GM21529 (cell line): ENCODE results near the gene NPTXR.
A peak's percentile ranks its signal among the peaks of the same experiment; 100 is the strongest.

Experiments used
- ATAC-seq: cut with Tn5 transposase; IDR thresholded peaks from one replicate; pipeline ENCODE4 v1.9.1; 2021; ENCODE audit not compliant: unreplicated experiment

Gene NPTXR

DNA sequence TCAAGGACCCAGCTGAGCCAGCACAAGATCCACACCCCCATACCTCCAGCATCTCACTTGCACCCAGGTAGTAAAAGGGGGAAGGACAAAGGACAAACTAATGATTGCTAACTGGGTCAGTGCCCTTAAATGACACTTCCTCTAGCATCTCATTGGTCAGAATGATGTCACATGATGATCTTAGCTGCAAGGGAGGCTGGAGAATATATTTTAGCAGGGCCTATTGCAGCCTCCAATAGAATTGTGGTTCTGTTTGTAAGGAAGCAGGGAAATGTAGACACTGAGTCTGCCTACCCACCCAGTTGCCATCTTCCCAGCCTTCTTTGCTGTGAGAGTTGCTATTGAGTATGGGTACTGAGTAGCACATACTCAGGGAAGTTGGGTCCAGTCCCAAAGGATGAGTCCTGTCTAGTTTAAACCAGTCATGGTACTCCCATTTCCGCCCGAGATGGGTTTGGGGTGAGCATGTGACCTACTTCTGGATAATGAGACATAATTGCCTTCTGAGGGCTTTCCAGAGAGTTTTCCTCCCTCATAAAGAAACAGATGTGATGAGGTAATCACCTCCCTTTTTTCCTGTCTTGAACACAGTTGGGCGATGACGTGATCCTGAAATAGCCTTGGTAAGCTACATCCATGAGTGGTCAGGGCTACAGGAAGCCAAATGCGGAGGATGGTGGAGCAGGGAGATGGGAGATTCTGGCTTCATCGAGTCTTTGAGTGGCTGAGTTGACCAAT is 44.4 kb downstream of the NPTXR start:
- no peak for ATAC-seq

- no peak for ATAC-seq
These were observed 45.3 kb downstream of the NPTXR start for GRCh38 chr22:38798496-38798895.

DNA sequence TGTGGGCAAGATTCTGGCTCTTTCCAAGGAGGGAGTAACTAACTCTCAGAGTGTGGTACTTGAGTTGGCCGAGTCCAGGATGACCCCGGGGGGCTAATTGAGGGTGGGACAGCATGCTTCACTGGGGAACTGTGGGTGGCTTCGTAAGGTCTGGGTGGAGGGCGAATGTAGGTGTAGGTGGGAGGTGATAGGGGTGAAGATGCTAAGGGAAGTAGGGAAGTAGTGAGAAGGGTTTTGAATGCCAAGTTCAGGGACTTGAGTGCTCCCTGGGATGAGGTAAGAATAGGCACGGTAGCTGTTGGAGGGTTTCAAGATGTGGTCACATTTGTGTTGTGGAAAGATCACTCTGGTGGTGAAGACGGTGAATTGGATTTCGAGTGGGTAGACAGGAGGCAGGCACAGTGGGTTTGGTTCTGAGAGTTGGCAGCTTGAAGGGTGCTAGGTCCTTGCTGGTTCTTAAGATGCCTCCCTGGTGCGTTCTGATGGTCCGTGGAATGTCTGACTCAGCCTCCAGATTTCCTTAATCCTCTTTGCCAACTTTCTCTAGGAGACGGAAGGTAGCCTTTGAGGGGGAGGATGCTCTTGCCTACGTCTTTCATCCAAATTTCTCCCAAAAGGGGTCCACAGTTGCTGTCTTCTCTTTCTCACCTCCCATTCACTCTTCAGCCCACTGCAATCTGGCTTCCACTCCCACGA is 47.4 kb downstream of the NPTXR start:
- ATAC-seq: no peak

DNA sequence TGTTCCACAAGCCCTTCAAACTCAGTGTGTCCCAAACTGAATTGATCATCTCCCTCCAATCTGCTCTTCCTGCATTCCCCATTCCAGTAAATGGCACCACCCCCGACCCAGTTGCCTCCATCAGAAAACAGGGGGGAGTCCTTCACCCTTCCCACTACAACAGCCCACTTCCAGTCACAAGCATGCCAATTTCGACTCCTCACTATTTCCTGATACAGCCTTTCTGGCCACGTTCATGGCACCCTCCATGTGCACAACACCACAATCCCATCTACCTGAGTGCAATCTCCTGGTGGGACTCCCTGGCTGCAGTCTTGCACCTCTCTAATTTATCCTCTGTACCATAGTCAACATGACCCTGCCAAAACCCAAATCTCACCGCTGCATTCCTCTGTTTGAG is 48.3 kb downstream of the NPTXR start:
- no peak for ATAC-seq

DNA sequence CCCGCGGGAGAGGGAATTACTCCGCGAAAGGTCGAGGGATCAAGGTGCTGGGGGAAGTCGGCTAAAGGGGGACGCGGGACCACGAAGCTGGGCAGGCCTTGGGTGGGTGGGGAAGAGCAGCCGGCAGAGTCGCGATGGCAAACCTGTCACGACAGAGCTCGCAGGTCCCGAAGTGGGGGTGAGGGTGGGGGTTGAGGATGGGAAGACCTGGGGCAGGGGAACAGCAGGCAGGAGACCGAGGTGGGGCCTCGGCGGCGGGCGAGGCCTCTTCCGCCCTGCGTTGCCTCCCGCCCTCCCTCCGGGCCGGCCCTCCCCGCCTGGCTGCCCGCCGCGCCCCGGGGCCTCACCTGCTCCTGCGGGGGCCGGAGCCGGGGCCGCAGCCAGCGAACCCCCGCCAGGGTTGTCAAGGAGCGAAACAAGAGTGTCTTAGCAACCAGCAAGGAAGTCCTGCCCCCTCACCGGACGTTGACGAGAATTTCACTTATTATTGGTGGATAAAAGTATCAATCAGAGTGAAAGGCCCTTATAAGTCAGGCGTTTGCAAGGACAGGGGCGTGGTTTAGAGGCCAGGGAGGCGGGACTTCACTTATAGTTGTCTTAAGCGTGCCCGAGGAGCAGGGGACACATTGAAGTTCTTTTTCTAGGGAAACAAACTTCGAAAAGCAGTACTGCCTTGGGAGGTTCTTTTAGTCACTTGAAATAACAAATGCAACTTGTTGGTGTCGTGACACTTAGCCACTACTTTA is 49.9 kb downstream of the NPTXR start, which contains the start of gene DNAL4:
Gene DNAL4, minus strand, starts transcription at position 423 of the 746 bp plus-strand sequence. CDS start 11,412 bp downstream, outside the sequence.
- peak; percentile 98 for ATAC-seq

DNA sequence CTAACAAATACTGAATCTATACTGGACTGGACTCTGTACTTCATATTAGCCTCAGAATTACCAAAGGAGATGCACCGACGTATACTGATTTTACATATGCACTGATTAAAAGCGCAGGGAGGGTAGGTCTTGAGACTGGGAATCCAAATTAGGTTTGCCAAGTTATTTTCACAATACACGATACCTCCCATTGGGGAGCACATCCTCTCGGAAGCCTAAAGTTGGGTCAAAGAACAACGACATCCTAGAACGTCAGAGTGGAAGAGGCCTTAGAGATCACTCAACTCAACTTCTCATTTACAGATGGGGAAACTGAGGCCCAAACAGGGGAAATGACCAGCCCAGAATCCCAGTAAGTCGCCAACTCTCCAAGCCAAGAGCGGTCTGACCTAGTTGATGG is 50.5 kb downstream of the NPTXR start:
- ATAC-seq: no peak

DNA sequence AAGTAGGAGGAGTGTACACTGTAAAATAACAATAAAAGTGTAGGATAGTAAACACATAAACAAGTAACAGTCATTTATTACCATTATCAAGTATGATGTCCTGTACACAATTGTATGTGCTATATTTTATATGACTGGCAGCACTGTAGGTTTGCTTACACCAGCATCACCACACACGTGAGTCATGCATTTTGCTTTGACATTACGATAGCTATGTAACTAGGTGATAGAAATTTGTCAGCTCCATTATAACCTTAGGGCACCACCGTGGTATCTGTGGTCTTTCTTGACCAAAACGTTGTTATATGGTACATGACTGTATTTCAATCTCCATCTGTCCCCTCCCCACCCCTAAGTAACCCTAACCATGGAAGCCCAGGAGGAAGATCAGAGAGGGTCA is 51.0 kb downstream of the NPTXR start:
- no peak for ATAC-seq

DNA sequence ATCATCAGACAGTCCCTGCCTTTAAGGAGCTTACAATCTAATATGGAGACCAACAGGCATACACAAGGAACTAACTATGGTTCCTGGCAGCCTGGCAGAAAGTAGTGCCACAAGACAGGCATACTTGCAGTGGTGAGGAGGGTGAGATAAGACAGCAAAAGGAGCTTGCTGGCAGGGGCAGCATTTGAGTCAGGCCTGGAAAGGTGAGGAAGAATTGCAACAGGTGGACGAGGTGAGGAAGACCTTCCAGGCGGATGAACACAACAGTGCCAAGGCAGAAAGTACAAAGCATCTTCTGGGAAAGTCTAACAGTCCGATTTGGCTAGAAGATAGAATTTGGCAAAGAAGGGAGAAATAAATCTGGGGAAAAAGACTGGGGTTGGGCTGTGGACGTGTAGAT is 54.2 kb downstream of the NPTXR start:
- no peak for ATAC-seq

GRCh38 chr22:38788846-38789245 is 55.0 kb downstream of the NPTXR start:
- no peak for ATAC-seq

DNA sequence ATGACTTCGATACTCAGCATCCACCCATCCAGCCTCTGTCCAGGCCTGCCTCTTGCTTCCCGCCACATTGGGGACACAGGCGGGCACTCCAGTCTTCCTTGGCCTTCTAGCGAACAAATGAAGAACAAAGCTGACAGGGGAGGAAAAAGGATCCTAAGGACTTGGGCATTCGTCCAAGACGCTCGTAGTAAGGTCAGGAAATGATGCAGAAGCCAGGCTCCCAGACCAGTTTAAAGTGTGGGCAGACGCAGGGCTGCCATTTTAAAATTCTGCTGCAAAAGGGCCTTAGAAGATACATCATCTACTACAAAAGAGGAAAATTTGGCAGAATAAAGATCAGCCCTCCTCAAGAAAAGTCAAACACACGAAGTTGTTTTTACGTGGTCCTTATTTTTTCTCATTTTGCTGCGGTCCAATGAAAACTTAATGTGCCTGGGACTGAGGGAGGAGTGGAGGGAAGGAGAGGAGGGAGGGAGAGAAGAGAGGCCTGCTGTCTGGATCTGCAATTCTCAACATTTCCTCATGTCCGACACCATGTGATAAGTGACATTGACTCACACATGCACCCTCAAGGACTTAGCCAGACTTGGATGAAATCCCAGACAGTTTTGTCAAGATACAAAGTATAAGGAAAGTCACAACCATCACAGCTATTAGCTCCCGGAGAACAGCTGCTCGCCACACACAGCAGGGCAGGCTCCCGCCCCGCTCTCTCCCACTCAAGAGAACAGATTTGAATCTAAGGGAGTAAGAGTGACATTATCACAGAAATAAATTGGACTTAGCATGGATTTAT is 55.6 kb downstream of the NPTXR start:
- ATAC-seq: no peak

DNA sequence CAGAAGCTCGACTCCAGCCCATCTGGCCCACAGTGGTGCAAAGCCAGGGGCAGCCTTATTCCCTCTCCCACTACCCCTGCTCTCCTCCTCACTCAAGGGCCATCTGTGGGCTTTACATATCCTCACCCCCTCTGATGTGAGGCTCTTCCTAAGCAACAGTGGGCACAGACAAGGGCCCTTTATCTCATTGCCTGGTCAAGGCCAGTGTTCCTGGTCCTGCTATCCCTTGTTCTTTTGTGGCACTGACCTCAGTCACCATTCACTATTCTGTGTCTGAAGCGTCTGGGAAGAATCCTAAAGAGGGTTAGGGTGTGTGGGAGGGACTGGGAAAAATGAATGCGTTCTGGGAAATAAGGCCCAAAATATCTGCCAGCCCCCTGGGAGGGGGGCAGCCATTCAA is 57.2 kb downstream of the NPTXR start:
- ATAC-seq: no peak

DNA sequence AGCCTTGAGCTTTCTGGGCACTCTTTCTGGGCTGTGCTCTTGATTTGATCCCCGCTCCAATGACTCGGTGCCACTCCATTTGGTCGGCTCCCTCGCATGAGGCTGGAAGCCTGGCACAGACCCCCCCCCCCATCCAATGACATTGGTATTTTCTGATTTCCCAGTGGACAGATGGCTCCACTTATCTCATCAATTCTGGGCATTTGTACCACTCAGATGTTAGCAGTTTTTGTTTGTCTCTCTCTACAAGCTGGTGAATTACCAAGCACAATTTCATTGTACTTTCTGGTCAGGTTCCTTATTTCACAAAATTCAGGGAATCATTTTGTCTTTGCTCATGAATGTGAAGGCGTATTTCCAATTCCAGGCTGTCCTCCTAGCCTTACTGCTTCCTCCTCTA is 59.0 kb downstream of the NPTXR start:
- ATAC-seq: no peak

- ATAC-seq: no peak
These were observed 59.8 kb downstream of the NPTXR start for GRCh38 chr22:38784035-38784434.

DNA sequence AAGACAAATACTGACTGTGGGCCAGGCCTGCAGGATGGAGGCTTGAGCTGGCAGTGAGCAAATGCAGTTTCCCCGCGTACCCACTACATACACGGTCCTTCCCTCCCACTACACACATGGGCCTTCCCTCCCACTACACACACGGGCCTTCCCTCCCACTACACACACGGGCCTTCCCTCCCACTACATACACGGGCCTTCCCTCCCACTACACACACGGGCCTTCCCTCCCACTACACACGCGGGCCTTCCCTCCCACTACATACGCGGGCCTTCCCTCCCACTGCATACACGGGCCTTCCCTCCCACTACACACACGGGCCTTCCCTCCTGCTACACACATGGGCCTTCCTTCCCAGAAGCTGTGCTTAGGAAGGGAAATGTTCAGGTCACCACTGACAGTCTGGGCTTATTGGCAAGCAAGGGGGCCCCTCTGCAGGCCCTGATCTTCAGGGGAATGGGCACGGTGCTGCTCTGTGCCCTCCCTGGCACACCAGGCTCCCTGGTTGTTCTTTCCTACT is 60.7 kb downstream of the NPTXR start:
- ATAC-seq: no peak

GRCh38 chr22:38782402-38783094 is 61.3 kb downstream of the NPTXR start:
- ATAC-seq: no peak

- ATAC-seq: no peak
These were observed 62.8 kb downstream of the NPTXR start for GRCh38 chr22:38781033-38781432.

DNA sequence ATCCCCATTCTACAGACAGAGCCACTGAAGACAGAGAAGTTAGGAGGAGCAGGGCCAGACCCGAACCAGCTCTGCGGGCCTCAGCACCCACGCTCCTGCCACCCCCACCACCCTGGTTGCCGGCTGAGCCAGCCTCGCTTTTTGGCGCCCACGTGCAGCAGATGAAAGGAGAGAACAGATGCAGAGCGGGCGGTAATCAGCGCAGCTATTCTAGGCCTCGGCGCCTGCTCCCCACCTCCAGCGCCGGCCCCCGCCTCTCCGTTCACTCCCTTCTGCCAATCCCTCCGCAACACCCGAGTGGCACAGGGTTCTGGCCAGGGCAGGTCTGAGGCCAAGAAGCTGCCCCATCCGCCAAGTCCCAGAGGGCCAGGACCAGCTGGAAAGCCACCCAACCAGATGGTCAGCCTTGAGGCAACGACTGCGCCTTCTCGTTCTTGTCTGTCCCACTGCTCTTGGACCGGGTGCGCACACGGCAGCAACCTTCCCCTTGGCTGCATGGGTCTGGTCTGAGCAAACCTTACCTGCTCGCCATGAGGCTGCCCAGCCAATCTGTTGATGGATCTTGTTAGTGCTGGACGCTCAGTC is 66.6 kb downstream of the NPTXR start:
- ATAC-seq: no peak

DNA sequence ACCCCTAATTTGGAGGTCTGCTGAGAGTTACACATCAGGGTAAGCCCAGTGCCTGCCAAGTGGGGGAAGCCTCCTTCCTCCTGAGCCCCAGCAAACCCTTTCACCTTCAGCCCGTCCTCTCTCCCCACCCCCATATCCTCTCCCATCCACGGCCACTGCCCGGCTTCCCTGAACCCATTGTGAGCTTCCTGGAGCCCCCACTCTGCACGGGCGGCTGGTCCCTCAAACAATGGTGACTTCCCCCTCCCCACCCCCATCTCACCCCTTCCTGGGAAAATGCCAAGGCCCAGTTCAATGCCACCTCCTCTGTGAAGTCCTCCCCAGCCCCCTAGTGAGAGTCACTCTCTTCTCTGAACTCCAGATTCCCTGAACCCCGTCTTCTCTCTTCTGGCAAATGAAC is 67.7 kb downstream of the NPTXR start:
- no peak for ATAC-seq

- no peak for ATAC-seq
These were observed 68.2 kb downstream of the NPTXR start for GRCh38 chr22:38775656-38776055.
